Activated CD4-positive, alpha-beta memory T cell treated with anti-CD3 and anti-CD28 coated beads for 36 hours (primary cell): ENCODE results near the gene FNBP1L. TPM values are rescaled to one million over a fixed set of nuclear protein-coding genes. Genes with fewer than 3 reads are reported as not detected.
"Not testable (repeated sequence)": the region's sequence is repeated elsewhere in the genome, so short reads cannot be mapped to it uniquely, and the experiment has no call there.

Experiments used
- CTCF ChIA-PET: fragments of 350-600 bp; sonication (Branson Sonifier 250); formaldehyde crosslinking; loops from one replicate; lab custom pipeline; 2021; ENCODE audit warnings: antibody characterized with exemption, inconsistent platforms; lab: Charles Lee
- POLR2A ChIA-PET: fragments of 350-600 bp; sonication (Branson Sonifier 250); formaldehyde crosslinking; loops from one replicate; lab custom pipeline; 2021; ENCODE audit warnings: antibody characterized with exemption; lab: Charles Lee
- DNase-seq: peaks from one replicate; pipeline ENCODE4 v3.0.0-alpha.2; 2020
- H3K27ac Mint-ChIP-seq: one replicate; pipeline ENCODE4 v1.8.0; 2021; ENCODE audit warnings: mixed read lengths
- H3K27me3 Mint-ChIP-seq: one replicate; pipeline ENCODE4 v1.8.0; 2021; ENCODE audit warnings: mixed read lengths
- H3K36me3 Mint-ChIP-seq: one replicate; pipeline ENCODE4 v1.8.0; 2021; ENCODE audit warnings: mixed read lengths
- H3K4me1 Mint-ChIP-seq: one replicate; pipeline ENCODE4 v1.8.0; 2021; ENCODE audit warnings: low read depth, mixed read lengths
- H3K4me3 Mint-ChIP-seq: one replicate; pipeline ENCODE4 v1.8.0; 2021; ENCODE audit warnings: mild to moderate bottlenecking, mixed read lengths
- H3K9me3 Mint-ChIP-seq: one replicate; pipeline ENCODE4 v1.8.0; 2021; ENCODE audit warnings: mixed read lengths
- intact Hi-C: fragments of 100-400 bp; cut with micrococcal nuclease; formaldehyde crosslinking; loops from one replicate; pipeline ENCODE4 v1.15.1; 2023
- total RNA-seq, 2 experiments: library from RNA; stranded (reverse); gene quantifications; one replicate each; pipeline ENCODE4 v1.2.3, GENCODE V29; 2021

The FNBP1L gene
- total RNA-seq, 2 experiments from 2014 or later: 0.81 to 1.2 TPM

DNA sequence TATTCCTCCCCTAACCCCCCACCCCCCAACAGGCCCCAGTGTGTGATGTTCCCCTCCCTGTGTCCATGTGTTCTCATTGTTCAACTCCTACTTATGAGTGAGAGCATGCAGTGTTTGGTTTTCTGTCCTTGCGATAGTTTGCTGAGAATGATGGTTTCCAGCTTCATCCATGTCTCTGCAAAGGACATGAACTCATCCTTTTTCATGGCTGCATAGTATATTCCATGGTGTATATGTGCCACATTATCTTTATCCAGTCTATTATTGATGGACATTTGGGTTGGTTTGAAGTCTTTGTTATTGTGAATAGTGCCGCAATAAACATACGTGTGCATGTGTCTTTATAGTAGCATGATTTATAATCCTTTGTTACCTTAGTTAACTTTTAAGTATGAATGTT is 21.3 kb downstream of the FNBP1L start:
- H3K36me3 Mint-ChIP-seq, DNase-seq, H3K27ac Mint-ChIP-seq, H3K4me3 Mint-ChIP-seq, POLR2A ChIA-PET, H3K27me3 Mint-ChIP-seq, H3K9me3 Mint-ChIP-seq, H3K4me1 Mint-ChIP-seq, intact Hi-C loops, CTCF ChIA-PET: not testable (repeated sequence)

DNA sequence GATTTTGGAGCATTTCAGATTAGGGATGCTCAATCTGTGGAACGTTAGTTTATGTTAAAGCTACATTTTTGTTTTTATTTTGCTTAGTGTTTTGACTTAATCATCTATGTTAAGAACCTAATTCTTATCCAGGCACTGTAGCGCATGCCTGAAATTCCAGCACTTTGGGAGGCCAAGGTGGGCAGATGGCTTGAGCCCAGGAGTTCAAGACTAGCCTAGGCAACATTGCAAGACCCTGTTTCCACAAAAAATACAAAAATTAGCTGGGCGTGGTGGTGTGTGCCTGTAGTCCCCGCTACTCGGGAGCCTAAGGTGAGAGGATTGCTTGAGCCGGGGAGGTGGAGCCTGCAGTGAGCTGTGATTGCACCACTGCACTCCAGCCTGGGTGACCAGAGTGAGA is 23.4 kb downstream of the FNBP1L start:
- Mint-ChIP-seq H3K27ac (no peak overlapping the region), H3K4me3 (no peak overlapping the region), H3K36me3 (no peaks in the 10 kb centered on the region), H3K27me3 (peaks cover 4% of the 10 kb centered on the region), H3K4me1 (no peaks in the 10 kb centered on the region), H3K9me3 (no peaks in the 10 kb centered on the region)
- CTCF ChIA-PET: no interaction called here
- POLR2A ChIA-PET: no interaction called here
- intact Hi-C loops: no loop called here
- no peak for DNase-seq

DNA sequence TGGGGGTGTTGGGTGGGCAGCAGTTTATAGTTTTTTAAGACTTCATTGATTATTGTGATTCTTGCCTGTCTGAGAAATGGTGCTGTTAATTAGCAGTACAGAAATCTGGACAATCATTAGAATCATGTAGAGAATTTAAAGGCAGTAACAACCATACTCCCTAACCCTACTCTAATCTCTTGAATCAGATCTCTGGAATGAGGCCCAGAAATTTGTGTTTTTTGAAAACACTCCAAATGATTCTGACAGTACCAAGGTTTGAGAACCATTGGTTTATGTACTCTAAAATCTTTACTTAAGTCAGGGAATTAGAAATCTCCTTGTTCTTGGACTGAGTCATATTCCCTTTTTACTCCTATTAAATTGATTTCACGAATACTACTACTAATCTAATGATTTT is 24.0 kb downstream of the FNBP1L start:
- H3K4me1 Mint-ChIP-seq: no peaks in the 10 kb centered on the region
- ChIA-PET POLR2A (no interaction called here), CTCF (no interaction called here)
- intact Hi-C loops: no loop called here
- no peaks in the 10 kb centered on the region for H3K36me3 Mint-ChIP-seq
- peaks cover 4% of the 10 kb centered on the region for H3K27me3 Mint-ChIP-seq
- DNase-seq: no peak
- no peak overlapping the region for H3K4me3 Mint-ChIP-seq
- H3K9me3 Mint-ChIP-seq: no peaks in the 10 kb centered on the region
- no peak overlapping the region for H3K27ac Mint-ChIP-seq

DNA sequence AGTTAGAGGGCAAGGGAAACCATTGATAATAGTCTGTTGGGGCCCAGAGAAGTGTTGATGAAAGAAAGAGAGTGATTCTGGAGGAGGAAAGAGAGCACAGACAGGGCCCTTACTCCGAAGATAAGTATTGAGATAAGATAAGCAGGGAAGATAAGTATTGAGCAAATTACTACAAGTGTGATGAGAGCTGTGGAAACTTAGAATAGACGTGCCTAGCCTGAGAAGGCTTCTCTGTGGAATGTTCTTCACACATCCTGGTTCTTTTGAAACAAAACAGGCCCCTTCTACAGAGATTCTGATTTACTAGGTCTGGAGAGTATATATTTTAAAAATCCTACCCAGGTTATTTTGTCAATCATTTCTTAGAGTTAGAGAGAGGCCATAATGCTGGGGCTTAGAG is 26.4 kb downstream of the FNBP1L start:
- Mint-ChIP-seq H3K27ac (no peak overlapping the region), H3K4me3 (no peak overlapping the region), H3K27me3 (peaks cover 4% of the 10 kb centered on the region), H3K36me3 (peaks cover 8% of the 10 kb centered on the region), H3K9me3 (peaks cover 14% of the 10 kb centered on the region), H3K4me1 (no peaks in the 10 kb centered on the region)
- POLR2A ChIA-PET: interaction anchor here (0.6 kb wide), 1 partner anchor 124 kb away, joined by 3 read pairs; no protein-coding TSS in a partner anchor
- CTCF ChIA-PET: interaction anchor here (1.4 kb wide), 1 partner anchor 40 kb away, joined by 3 read pairs; no protein-coding TSS in a partner anchor
- intact Hi-C loops: no loop called here
- DNase-seq: no peak

DNA sequence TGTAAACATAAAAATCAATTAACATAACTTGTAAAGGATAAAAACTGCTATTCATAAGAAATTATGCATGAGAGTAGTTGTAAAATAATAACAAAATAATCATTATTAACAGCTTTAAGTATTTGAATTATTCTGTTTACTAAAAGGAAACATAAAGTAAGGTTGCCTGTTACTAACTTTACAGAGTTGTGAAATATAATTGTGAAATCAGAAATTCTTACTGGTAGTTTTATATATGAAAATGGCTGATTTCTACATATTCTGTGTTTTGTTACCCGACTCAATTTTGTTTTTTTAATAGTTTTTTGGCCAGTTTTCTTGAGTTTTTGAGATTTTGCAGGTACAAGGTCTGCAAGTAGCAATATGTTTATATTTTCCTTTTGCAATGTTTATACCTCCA is 27.8 kb downstream of the FNBP1L start:
- Mint-ChIP-seq H3K36me3 (peaks cover 10% of the 10 kb centered on the region), H3K27me3 (peaks cover 6% of the 10 kb centered on the region), H3K4me1 (no peaks in the 10 kb centered on the region), H3K4me3 (no peak overlapping the region), H3K9me3 (peaks cover 23% of the 10 kb centered on the region), H3K27ac (no peak overlapping the region)
- POLR2A ChIA-PET: no interaction called here
- intact Hi-C loops: no loop called here
- DNase-seq: no peak
- CTCF ChIA-PET: interaction anchor here (1.4 kb wide), 1 partner anchor 42 kb away, joined by 3 read pairs; no protein-coding TSS in a partner anchor

DNA sequence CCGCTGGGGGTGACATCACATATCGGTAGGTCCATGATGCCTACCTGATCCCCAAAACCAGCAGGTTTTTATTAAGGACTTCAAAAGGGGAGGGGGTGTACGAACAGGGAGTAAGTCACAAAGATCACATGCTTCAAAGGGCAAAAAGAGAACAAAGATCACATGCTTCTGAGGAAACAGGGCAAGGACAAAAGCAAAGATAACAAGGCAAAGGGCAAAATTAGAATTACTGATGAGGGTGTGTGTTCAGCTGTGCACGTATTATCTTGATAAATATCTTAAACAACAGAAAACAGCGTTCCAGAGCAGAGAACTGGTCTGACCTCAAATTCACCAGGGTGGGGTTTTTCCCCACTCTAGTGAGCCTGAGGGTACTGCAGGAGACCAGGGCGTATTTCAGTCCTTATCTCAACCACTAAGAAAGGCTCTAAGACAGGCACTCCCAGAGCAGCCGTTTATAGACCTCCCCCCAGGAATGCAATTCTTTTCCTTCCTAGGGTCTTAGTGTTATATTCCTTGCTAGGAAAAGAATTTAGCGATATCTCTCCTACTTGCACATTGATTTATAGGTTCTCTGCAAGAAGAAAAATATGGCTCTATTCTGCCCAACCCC is 31.3 kb downstream of the FNBP1L start:
- intact Hi-C loops, DNase-seq, CTCF ChIA-PET, H3K4me1 Mint-ChIP-seq, H3K4me3 Mint-ChIP-seq, H3K27me3 Mint-ChIP-seq, POLR2A ChIA-PET, H3K27ac Mint-ChIP-seq: not testable (repeated sequence)
- Mint-ChIP-seq H3K9me3 (peaks cover 27% of the 10 kb centered on the region), H3K36me3 (peaks cover 10% of the 10 kb centered on the region)

DNA sequence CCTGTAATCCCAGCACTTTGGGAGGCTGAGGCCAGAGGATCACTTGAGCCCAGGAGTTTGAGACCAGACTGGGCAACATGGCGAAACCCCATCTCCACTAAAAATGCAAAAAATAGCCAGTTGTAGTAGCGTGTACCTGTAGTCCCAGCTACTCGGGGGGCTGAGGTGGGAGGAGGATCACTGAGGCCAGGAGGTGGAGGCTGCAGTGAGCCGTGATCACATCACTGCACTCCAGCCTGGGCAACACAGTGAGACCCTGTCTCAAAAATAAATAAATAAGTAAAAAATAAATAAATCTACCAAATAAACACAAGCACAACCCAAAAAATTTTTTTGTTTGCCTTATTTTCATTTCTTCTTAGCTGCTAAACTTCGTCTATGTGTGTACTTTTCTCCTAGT is 34.0 kb downstream of the FNBP1L start:
- DNase-seq, H3K4me1 Mint-ChIP-seq, H3K27me3 Mint-ChIP-seq, H3K27ac Mint-ChIP-seq, H3K4me3 Mint-ChIP-seq, intact Hi-C loops, CTCF ChIA-PET: not testable (repeated sequence)
- H3K9me3 Mint-ChIP-seq: peaks cover 27% of the 10 kb centered on the region
- H3K36me3 Mint-ChIP-seq: peaks cover 10% of the 10 kb centered on the region
- POLR2A ChIA-PET: interaction anchor here (0.6 kb wide), 1 partner anchor 202 kb away, joined by 4 read pairs; no protein-coding TSS in a partner anchor

DNA sequence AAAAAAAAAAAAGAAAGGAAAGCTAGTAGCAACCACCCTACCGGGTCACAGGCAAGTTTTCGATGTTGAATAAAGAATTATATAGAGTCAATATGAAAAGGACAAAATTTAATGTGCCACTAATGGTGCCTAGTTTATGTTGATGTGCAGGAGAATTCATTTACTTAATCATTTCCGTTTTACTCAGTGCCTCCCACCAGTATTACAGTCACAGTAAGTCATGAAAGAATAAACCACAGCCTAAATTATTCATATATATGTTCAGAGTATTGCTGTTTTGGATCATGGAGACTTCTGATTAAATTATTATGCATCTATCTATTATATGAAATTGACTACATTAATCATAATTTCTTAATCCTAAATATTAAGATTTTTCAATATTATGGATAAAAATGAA is 35.3 kb downstream of the FNBP1L start:
- ChIA-PET POLR2A (no interaction called here), CTCF (interaction anchor here (0.6 kb wide), 1 partner anchor 146 kb away, joined by 3 read pairs; no protein-coding TSS in a partner anchor)
- no peak overlapping the region for H3K27ac Mint-ChIP-seq
- DNase-seq: no peak
- intact Hi-C loops: no loop called here
- no peaks in the 10 kb centered on the region for H3K4me1 Mint-ChIP-seq
- H3K27me3 Mint-ChIP-seq: peaks cover 5% of the 10 kb centered on the region
- peaks cover 8% of the 10 kb centered on the region for H3K36me3 Mint-ChIP-seq
- H3K9me3 Mint-ChIP-seq: peaks cover 24% of the 10 kb centered on the region
- no peak overlapping the region for H3K4me3 Mint-ChIP-seq

DNA sequence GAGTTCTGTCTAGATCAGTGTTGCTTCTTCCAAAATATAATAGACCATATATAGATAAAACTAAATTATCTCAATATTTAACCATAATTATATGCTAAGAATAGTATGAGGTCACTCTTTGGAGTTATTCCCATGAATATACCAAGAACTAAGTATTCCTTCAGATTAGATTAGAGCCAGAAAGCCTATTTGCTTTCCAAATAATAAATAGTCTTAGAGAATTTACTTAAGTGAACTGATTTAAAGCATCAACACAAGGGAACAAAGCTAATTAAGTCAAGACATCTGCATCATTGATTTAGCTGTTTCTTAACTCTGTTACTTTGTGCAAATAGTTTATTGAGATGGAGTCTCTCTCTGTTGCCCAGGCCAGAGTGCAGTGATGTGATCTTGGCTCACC is 35.7 kb downstream of the FNBP1L start:
- peaks cover 8% of the 10 kb centered on the region for H3K36me3 Mint-ChIP-seq
- H3K4me1 Mint-ChIP-seq: no peaks in the 10 kb centered on the region
- no peak overlapping the region for H3K27ac Mint-ChIP-seq
- peaks cover 20% of the 10 kb centered on the region for H3K9me3 Mint-ChIP-seq
- no peak overlapping the region for H3K4me3 Mint-ChIP-seq
- intact Hi-C loops: no loop called here
- no peak for DNase-seq
- peaks cover 5% of the 10 kb centered on the region for H3K27me3 Mint-ChIP-seq
- CTCF ChIA-PET: interaction anchor here (0.6 kb wide), 1 partner anchor 146 kb away, joined by 3 read pairs; no protein-coding TSS in a partner anchor
- POLR2A ChIA-PET: no interaction called here

DNA sequence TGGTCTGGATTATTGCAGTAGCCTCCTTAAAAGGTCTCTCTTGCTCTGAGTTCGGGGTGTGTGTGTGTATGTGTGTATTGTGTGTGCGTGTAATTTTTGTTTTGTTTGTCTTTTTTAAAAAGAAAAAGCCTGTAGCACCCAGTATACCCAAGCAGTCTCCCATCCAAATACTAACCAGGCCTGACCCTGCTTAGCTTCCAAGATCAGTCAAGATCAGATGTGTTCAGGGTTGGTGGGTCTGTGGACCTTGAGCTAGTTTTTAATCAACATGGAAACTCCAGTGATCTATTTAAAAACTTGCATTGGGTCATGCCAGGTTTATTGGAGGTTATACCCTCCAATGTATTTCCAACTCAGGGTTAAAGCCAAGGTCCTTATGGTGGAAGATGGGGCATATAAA is 40.3 kb downstream of the FNBP1L start:
- intact Hi-C loops: no loop called here
- Mint-ChIP-seq H3K27ac (no peak overlapping the region), H3K9me3 (no peaks in the 10 kb centered on the region), H3K4me1 (no peaks in the 10 kb centered on the region), H3K36me3 (no peaks in the 10 kb centered on the region), H3K27me3 (no peaks in the 10 kb centered on the region), H3K4me3 (no peak overlapping the region)
- ChIA-PET POLR2A (no interaction called here), CTCF (no interaction called here)
- DNase-seq: no peak

DNA sequence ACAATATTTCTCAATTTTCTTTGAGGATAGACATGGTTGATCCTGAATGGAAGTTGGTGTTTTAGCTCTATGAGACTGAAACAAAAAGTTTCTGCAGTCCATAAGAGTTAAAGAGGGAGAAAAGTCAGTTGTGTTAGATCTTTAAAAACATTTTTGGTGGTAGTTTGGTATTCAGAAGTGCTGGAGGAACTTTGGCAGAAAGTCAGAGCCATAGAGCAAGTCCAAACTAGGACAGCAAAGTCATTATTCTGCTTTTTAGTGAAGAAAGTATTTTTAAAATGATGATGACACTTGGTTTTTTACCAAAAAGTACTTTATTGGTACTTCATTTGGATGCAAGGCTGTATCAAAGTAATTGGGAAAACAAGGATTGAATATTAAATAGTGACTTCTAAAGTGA is 41.8 kb downstream of the FNBP1L start:
- no peaks in the 10 kb centered on the region for H3K36me3 Mint-ChIP-seq
- H3K9me3 Mint-ChIP-seq: no peaks in the 10 kb centered on the region
- ChIA-PET POLR2A (no interaction called here), CTCF (no interaction called here)
- DNase-seq: no peak
- no peak overlapping the region for H3K4me3 Mint-ChIP-seq
- no peaks in the 10 kb centered on the region for H3K4me1 Mint-ChIP-seq
- intact Hi-C loops: no loop called here
- no peaks in the 10 kb centered on the region for H3K27me3 Mint-ChIP-seq
- no peak overlapping the region for H3K27ac Mint-ChIP-seq

DNA sequence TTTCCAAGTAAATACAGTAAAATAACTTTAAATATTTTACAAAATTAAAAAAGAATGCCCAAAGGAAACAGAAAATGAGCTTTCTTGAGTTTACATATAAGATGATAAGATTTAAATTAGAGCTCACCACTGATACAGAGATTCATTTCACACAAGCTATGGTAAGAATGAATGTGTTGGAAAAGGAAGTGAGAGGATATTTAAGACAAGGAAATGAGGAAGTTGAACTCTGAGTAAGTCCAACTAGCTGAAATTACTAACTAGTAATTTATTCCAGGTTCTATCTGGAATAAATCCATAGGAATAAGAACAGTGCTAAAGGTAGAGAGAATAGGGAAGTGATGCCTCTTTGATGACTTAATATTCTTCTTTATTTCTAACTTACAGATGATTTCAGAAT is 42.4 kb downstream of the FNBP1L start:
- CTCF ChIA-PET: no interaction called here
- POLR2A ChIA-PET: no interaction called here
- intact Hi-C loops: no loop called here
- no peaks in the 10 kb centered on the region for H3K36me3 Mint-ChIP-seq
- no peak for DNase-seq
- H3K9me3 Mint-ChIP-seq: no peaks in the 10 kb centered on the region
- no peak overlapping the region for H3K27ac Mint-ChIP-seq
- H3K27me3 Mint-ChIP-seq: no peaks in the 10 kb centered on the region
- no peaks in the 10 kb centered on the region for H3K4me1 Mint-ChIP-seq
- no peak overlapping the region for H3K4me3 Mint-ChIP-seq

DNA sequence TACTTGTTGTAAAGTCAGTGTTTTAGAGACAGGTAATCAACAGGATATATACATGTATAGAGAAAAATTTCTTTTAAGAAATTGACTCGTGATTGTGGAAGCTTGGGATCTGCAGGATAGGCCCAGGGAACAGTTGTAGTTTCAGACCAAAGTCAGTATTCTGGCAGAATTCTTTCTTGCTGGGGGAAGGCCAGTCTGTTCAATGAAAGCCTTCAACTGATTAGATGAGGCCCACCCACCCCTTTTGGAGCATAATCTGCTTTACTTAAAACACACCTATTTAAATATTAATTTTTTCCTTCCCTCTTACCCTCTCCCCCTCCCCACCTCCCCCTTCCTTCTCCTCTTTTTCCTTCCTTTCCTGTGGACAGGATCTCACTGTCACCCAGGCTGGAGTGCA is 48.0 kb downstream of the FNBP1L start:
- ChIA-PET CTCF (no interaction called here), POLR2A (no interaction called here)
- no peaks in the 10 kb centered on the region for H3K36me3 Mint-ChIP-seq
- no peak overlapping the region for H3K4me3 Mint-ChIP-seq
- no peaks in the 10 kb centered on the region for H3K27me3 Mint-ChIP-seq
- intact Hi-C loops: no loop called here
- no peak for DNase-seq
- H3K9me3 Mint-ChIP-seq: no peaks in the 10 kb centered on the region
- H3K4me1 Mint-ChIP-seq: no peaks in the 10 kb centered on the region
- H3K27ac Mint-ChIP-seq: no peak overlapping the region
